Liver (tissue), 3 donors: ENCODE data around the gene COLEC11.

ENCODE experiments used
- ATF3 ChIP-seq: IDR thresholded peaks from 2 replicates; pipeline ENCODE4 v1.6.1; 2016; ENCODE audit warnings: antibody characterized with exemption
- CTCF ChIP-seq: fragments of 150-350 bp; IDR thresholded peaks from 2 replicates; pipeline ENCODE4 v1.5.1; 2017; ENCODE audit warnings: improper control_type of control experiment, low read depth, low read length; ENCODE audit not compliant: missing input control
- EGR1 ChIP-seq, 2 donors: IDR thresholded peaks; 2 replicates each; pipeline ENCODE4 v1.6.1; 2016 to 2018; ENCODE audit warnings: antibody characterized with exemption in 2 of 2, low read depth in 2 of 2
- FOXA1 ChIP-seq: IDR thresholded peaks from 2 replicates; pipeline ENCODE4 v1.6.1; 2016; ENCODE audit warnings: antibody characterized with exemption
- GABPA ChIP-seq, 2 donors: IDR thresholded peaks in 1 of 2; conservative IDR thresholded peaks in 1 of 2; 2 replicates each; pipeline ENCODE4 v1.6.1; 2016; ENCODE audit warnings: antibody characterized with exemption in 2 of 2, mild to moderate bottlenecking in 1 of 2, moderate library complexity in 1 of 2
- JUND ChIP-seq, 2 donors: IDR thresholded peaks; 2 replicates each; pipeline ENCODE4 v1.6.1; 2016; ENCODE audit warnings: antibody characterized with exemption in 2 of 2
- MAX ChIP-seq: IDR thresholded peaks from 2 replicates; pipeline ENCODE4 v1.6.1; 2016; ENCODE audit warnings: antibody characterized with exemption
- NR2F2 ChIP-seq: IDR thresholded peaks from 2 replicates; pipeline ENCODE4 v1.6.1; 2016; ENCODE audit warnings: antibody characterized with exemption
- RAD21 ChIP-seq, 2 donors: IDR thresholded peaks; 2 replicates each; pipeline ENCODE4 v1.6.1; 2016; ENCODE audit warnings: antibody characterized with exemption in 2 of 2, mild to moderate bottlenecking in 2 of 2
- SP1 ChIP-seq: IDR thresholded peaks from 2 replicates; pipeline ENCODE4 v1.6.1; 2018; ENCODE audit warnings: antibody characterized with exemption, mild to moderate bottlenecking
- TAF1 ChIP-seq: conservative IDR thresholded peaks from 2 replicates; pipeline ENCODE4 v1.6.1; 2016; ENCODE audit warnings: antibody characterized with exemption, mild to moderate bottlenecking
- YY1 ChIP-seq: IDR thresholded peaks from 2 replicates; pipeline ENCODE4 v1.6.1; 2016; ENCODE audit warnings: antibody characterized with exemption, mild to moderate bottlenecking
- ZBTB33 ChIP-seq: IDR thresholded peaks from 2 replicates; pipeline ENCODE4 v1.6.1; 2016; ENCODE audit warnings: antibody characterized with exemption
- TF ChIP-seq, protein P1 (sequence below): IDR thresholded peaks from 2 replicates; pipeline ENCODE4 v1.6.1; 2016; ENCODE audit warnings: antibody characterized with exemption, mild to moderate bottlenecking
- donor health status: healthy.
- donor health status: healthy.

DNA sequence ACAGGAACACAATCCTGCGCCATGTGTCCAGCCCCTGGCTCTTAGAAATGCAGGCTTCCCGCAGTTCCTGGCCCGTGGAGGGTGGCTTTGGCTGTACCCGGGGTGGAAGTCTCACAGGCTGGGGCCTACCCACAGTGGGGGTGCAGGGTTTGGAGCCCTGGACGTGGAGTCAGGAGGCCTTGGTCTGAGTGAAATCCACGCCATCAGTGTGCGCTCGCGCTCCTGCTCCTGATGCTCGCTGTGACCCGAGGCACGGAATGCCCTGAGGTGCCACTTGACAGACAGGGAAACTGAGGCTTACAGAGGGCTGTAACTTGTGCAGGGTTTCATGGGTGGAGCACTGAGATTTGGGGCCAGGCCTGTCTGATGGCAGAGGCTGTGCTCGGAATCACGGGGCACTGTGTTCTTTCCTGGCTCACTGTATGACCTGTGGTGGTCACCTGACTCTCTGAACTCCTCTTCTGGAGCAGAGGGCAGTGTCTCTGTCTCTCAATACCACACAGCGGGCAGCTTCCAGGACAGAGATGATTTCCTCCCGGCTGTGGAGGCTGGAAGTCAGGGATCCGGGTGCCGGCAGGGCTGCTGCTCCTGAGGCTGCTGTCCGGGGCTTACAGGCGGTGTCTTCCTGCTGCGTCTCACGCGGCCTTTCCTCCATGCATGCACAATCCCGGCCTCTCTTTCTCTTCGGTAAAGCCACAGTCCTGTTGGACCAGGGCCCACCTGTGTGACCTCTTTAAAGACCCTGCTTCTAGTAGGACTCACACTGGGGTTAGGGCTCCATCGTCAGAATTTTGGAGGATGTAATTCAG, 37.1 kb downstream of the COLEC11 start:
- TF ChIP-seq GABPA (IDR thresholded peaks at IDR 0.05 in 1 of 2, conservative IDR thresholded peaks at IDR 0.05 in 1 of 2) (no peak), CTCF (no peak), TAF1 (no peak), YY1 (no peak), RAD21 (IDR thresholded peaks at IDR 0.05) (no peak), MAX (no peak), SP1 (no peak), FOXA1 (no peak), JUND (IDR thresholded peaks at IDR 0.05) (no peak), ZBTB33 (no peak), ATF3 (no peak), NR2F2 (no peak), EGR1 (IDR thresholded peaks at IDR 0.05; ENCODE audit: low read depth in 2 of 2) (no peak)
- TF ChIP-seq, protein P1, sequence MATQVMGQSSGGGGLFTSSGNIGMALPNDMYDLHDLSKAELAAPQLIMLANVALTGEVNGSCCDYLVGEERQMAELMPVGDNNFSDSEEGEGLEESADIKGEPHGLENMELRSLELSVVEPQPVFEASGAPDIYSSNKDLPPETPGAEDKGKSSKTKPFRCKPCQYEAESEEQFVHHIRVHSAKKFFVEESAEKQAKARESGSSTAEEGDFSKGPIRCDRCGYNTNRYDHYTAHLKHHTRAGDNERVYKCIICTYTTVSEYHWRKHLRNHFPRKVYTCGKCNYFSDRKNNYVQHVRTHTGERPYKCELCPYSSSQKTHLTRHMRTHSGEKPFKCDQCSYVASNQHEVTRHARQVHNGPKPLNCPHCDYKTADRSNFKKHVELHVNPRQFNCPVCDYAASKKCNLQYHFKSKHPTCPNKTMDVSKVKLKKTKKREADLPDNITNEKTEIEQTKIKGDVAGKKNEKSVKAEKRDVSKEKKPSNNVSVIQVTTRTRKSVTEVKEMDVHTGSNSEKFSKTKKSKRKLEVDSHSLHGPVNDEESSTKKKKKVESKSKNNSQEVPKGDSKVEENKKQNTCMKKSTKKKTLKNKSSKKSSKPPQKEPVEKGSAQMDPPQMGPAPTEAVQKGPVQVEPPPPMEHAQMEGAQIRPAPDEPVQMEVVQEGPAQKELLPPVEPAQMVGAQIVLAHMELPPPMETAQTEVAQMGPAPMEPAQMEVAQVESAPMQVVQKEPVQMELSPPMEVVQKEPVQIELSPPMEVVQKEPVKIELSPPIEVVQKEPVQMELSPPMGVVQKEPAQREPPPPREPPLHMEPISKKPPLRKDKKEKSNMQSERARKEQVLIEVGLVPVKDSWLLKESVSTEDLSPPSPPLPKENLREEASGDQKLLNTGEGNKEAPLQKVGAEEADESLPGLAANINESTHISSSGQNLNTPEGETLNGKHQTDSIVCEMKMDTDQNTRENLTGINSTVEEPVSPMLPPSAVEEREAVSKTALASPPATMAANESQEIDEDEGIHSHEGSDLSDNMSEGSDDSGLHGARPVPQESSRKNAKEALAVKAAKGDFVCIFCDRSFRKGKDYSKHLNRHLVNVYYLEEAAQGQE = no peak
